ENCODE measurements around the gene ARHGEF33.

GRCh38 chr2:38991899-38992298 is 102.2 kb downstream of the ARHGEF33 start:
- no peak for TF ChIP-seq EZH2phosphoT487 (IDR thresholded peaks at IDR 0.05; ENCODE audit: insufficient read depth, low read depth)
- TF ChIP-seq EZH2 (IDR thresholded peaks at IDR 0.05; ENCODE audit: insufficient read depth, poor library complexity, severe bottlenecking), result no peak

All from GM23248 (cell line).